Inferior parietal cortex (tissue), 1 donor: ENCODE data around the gene IFI16.
"Not testable (repeated sequence)": the region's sequence is repeated elsewhere in the genome, so short reads cannot be mapped to it uniquely, and the experiment has no call there.

Source experiments
- DNase-seq: peaks from one replicate; pipeline ENCODE4 v3.0.0-alpha.2; 2016; ENCODE audit errors: extremely low spot score

Gene IFI16

GRCh38 chr1:159098596-159098995 lies 88.9 kb downstream of the IFI16 start:
- no peak for DNase-seq

- no peak for DNase-seq
Measured at GRCh38 chr1:159100589-159100988, 90.9 kb downstream of the IFI16 start.

- DNase-seq = not testable (repeated sequence)
Measured at GRCh38 chr1:159103021-159103420, 93.3 kb downstream of the IFI16 start.
